ENCODE results near the gene ZAP70. TPM values are rescaled to one million over a fixed set of nuclear protein-coding genes. Genes with fewer than 3 reads are reported as not detected.

Gene ZAP70
- total RNA-seq, 1 experiment from 2014 or later: 1.8 TPM

- DNase-seq (ENCODE audit: low spot score): no peak
Observed at GRCh38 chr2:97747716-97748115, 34.3 kb downstream of the ZAP70 start.

- no peak for DNase-seq (ENCODE audit: low spot score)
Observed at GRCh38 chr2:97749581-97749980, 36.2 kb downstream of the ZAP70 start.

- no peak for DNase-seq (ENCODE audit: low spot score)
Observed at GRCh38 chr2:97750017-97750416, 36.6 kb downstream of the ZAP70 start.

GRCh38 chr2:97751752-97752151 lies 38.4 kb downstream of the ZAP70 start:
- no peak for DNase-seq (ENCODE audit: low spot score)

DNA sequence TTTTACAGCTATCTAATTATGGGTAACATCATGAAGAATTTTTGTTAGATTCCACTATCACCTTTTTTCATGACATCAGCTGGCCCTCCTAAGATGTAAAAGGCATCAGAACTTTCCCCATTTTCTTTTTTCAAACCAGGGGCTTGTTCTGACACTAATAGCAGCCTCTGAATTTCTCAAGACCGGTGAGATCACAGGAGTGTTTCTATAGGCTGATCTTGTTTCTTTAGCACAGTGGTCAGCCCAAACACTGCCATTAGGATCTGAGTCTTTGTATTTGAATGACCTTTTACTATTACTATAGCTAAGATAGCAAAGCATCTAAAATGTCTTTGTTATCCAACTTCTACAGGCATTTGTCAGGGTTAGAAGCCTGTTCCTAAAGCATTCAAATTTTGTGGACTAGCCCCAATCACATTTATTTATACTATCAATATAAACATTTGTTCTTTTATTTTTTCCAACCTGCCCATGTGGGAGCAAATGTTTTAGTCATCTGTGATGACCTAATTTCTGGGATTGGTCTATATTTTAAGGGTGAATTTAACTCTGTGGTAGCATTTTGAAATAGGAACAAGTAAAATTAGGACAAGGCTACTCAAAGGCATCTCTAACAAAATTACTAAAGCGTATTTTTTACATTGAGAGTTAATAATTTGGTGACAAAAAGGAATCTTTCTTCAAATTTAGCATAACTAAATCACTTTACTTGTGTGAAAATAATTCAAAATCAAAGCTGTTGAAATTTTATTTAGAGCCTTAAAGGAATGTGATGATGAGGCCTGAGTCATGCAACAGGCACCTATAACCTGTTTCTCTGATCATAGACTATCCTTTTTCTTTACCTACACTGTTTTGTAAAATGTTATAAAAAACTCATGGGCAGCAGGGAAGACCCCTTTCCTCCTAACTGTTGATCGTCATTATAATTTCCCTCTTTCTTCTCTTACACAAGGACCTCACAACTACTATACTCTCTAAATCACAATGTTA lies 39.3 kb downstream of the ZAP70 start:
- DNase-seq (ENCODE audit: low spot score): no peak

DNA sequence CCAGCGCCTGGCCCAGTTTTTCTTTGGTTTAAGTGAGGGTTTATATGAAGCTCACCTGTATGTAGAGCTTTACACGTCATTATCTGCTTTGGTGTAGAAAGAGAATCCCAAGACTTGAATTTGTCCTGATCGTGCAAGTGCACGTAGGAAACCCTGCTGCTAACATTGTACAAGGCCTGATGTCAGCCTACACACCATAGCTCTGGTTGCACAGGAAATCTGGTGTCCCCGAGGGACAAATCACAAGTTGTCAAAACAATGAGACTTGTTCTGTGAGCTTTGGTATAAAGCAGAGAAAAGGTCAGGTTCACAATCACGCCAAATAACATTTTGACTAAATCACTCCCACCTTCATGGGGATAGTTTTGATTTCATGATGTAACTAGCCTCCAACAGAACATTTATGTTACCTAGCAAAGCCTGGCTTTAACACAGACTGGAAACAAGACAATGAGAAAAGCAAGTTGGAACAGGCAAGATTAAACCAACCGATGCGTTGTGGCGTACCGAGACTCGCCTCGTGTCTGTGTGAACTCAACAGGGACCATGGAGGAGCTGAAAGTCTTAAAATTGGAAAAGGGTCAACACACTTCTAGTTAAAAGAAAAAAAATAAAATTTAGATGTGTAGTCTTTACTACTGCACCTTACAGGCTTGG lies 41.4 kb downstream of the ZAP70 start:
- DNase-seq (ENCODE audit: low spot score): no peak

GRCh38 chr2:97755491-97755890 lies 42.1 kb downstream of the ZAP70 start:
- no peak for DNase-seq (ENCODE audit: low spot score)

GRCh38 chr2:97757062-97757461 lies 43.7 kb downstream of the ZAP70 start:
- DNase-seq (ENCODE audit: low spot score): no peak

- no peak for DNase-seq (ENCODE audit: low spot score)
Observed at GRCh38 chr2:97758131-97758705, 44.8 kb downstream of the ZAP70 start.

GRCh38 chr2:97759727-97760407 lies 46.5 kb downstream of the ZAP70 start:
- DNase-seq (ENCODE audit: low spot score): no peak

GRCh38 chr2:97760480-97761049 lies 47.2 kb downstream of the ZAP70 start:
- no peak for DNase-seq (ENCODE audit: low spot score)

- DNase-seq (ENCODE audit: low spot score): no peak
Observed at GRCh38 chr2:97761192-97761591, 47.8 kb downstream of the ZAP70 start.

- DNase-seq (ENCODE audit: low spot score): no peak
Observed at GRCh38 chr2:97763176-97763845, 49.9 kb downstream of the ZAP70 start.

DNA sequence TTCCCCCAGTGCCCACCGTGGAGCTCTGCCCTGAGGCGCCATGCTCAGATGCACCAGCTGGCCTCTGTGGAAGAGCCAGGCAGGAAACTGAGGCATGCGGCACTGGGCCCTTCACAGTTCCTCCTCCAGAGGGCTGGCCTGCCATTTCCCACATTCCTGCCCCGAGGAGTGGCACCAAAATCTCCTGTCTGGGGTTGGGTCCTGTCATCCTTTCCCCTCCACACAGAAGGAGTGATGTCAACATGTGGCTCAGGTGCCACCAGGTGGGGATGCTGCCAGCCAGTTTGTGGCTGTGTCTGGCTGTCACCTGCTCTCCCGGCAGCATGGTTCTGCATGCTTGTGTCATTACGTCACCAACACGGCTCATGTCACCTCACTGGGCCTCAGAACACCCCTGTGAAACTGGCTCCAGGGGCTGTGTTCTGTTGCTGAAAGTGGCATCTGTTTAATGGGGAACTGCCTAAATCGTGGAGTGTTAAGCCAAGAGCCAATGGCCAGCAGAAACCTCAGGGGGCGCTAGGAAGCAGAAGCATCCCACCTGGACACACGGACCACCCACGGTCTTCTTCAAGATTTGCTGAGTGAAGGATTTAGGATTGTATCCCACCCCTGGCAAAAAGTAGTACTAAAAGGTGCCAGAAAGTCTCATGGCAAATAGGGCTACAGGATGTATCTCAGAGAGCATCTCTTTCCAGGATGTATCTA lies 51.3 kb downstream of the ZAP70 start:
- no peak for DNase-seq (ENCODE audit: low spot score)

GRCh38 chr2:97765933-97766332 lies 52.6 kb downstream of the ZAP70 start:
- no peak for DNase-seq (ENCODE audit: low spot score)

GRCh38 chr2:97766567-97766966 lies 53.2 kb downstream of the ZAP70 start:
- DNase-seq (ENCODE audit: low spot score): no peak

DNA sequence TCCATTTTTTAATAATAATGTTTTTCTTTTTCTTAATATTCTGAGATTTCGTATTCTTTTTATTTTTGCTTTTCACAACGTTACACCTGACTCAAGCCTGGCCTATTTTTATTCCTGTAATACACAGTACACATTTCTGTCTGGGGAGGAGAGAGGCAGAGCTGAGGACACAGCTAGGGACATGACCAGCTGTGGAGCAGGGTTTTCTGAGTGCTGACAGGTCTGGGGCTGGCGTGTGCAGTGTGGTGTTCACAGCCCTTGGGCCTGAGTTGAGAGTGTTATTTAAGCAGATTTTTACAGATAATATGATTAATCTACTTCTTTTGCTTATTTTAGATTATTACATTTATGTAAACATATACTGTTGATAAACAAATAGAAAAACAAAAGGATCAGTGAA lies 55.9 kb downstream of the ZAP70 start:
- DNase-seq (ENCODE audit: low spot score): no peak

GRCh38 chr2:97769711-97770110 lies 56.3 kb downstream of the ZAP70 start:
- no peak for DNase-seq (ENCODE audit: low spot score)

DNA sequence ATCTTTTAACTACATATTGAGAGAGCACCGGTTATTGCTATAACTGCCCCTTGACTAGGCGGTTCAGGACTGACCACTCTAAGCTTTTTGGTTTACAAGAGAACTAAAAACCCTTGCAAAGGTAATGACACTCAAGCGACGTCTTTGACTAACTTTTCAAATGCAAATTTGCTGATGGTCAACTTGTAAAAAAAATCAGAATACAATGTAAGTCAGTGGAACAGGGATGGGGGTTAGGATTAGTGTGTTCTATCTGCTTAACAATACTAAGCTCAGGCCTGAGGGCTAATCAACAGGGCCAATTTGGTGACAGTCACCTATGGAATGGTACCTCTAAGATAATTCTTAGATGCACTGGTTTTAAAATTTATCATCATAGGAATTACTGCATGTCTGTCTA lies 57.1 kb downstream of the ZAP70 start:
- DNase-seq (ENCODE audit: low spot score): no peak

GRCh38 chr2:97774425-97774824 lies 61.0 kb downstream of the ZAP70 start:
- peak; percentile 42 for DNase-seq (ENCODE audit: low spot score)
